MCF 10A (cell line): ENCODE results near the gene E2F8. TPM values are rescaled to one million over a fixed set of nuclear protein-coding genes. Genes with fewer than 3 reads are reported as not detected.

ENCODE experiments used
- BruUV-seq: library from RNA; stranded (reverse); fragments of 400-500 nt; replicated peaks from 2 replicates; lab custom pipeline; 2021; lab: Mats Ljungman, UMichigan
- CTCF ChIA-PET: fragments of 300-600 bp; sonication (Branson Sonifier 250); formaldehyde crosslinking; extraction: SDS; loops from one replicate; lab custom pipeline; 2021; ENCODE audit warnings: antibody characterized with exemption, inconsistent platforms; lab: Yijun Ruan, JAX
- POLR2A ChIA-PET: fragments of 300-600, 350-650 bp; sonication (Branson Sonifier 250); formaldehyde crosslinking; extraction: SDS; loops from one replicate; lab custom pipeline; 2020; ENCODE audit warnings: antibody characterized with exemption, inconsistent platforms; lab: Yijun Ruan, JAX
- DNase-seq: peaks from one replicate; pipeline ENCODE4 v3.0.0-alpha.2; 2018; ENCODE audit not compliant: unreplicated experiment
- H3K27ac Mint-ChIP-seq: one replicate; pipeline ENCODE4 v1.8.0; 2022; ENCODE audit warnings: mild to moderate bottlenecking, low read depth, mixed read lengths; ENCODE audit not compliant: unreplicated experiment
- H3K27me3 Mint-ChIP-seq: one replicate; pipeline ENCODE4 v1.8.0; 2022; ENCODE audit warnings: mixed read lengths; ENCODE audit not compliant: insufficient read depth, unreplicated experiment
- H3K36me3 Mint-ChIP-seq: one replicate; pipeline ENCODE4 v1.8.0; 2022; ENCODE audit warnings: mild to moderate bottlenecking, moderate library complexity, mixed read lengths; ENCODE audit not compliant: insufficient read depth, unreplicated experiment
- H3K4me1 Mint-ChIP-seq: one replicate; pipeline ENCODE4 v1.8.0; 2022; ENCODE audit warnings: mixed read lengths; ENCODE audit not compliant: insufficient read depth, unreplicated experiment
- H3K4me3 Mint-ChIP-seq: one replicate; pipeline ENCODE4 v1.8.0; 2022; ENCODE audit warnings: mild to moderate bottlenecking, moderate library complexity, mixed read lengths; ENCODE audit not compliant: unreplicated experiment
- H3K9me3 Mint-ChIP-seq: one replicate; pipeline ENCODE4 v1.8.0; 2022; ENCODE audit warnings: mixed read lengths; ENCODE audit not compliant: unreplicated experiment
- intact Hi-C: fragments of 100-400 bp; cut with micrococcal nuclease; formaldehyde crosslinking; loops from 2 replicates; pipeline ENCODE4 v1.14.1; 2022
- total RNA-seq: library from RNA; stranded (reverse); gene quantifications from 2 replicates; pipeline ENCODE4 v1.2.3, GENCODE V29; 2022
- TF ChIP-seq, protein P1 (sequence below): fragments of 200-600 bp; IDR thresholded peaks from one replicate; pipeline ENCODE4 v1.8.0; 2022; ENCODE audit warnings: antibody characterized with exemption, mild to moderate bottlenecking; ENCODE audit not compliant: unreplicated experiment

The E2F8 gene
- total RNA-seq, 1 experiment from 2014 or later: 1.2 TPM

DNA sequence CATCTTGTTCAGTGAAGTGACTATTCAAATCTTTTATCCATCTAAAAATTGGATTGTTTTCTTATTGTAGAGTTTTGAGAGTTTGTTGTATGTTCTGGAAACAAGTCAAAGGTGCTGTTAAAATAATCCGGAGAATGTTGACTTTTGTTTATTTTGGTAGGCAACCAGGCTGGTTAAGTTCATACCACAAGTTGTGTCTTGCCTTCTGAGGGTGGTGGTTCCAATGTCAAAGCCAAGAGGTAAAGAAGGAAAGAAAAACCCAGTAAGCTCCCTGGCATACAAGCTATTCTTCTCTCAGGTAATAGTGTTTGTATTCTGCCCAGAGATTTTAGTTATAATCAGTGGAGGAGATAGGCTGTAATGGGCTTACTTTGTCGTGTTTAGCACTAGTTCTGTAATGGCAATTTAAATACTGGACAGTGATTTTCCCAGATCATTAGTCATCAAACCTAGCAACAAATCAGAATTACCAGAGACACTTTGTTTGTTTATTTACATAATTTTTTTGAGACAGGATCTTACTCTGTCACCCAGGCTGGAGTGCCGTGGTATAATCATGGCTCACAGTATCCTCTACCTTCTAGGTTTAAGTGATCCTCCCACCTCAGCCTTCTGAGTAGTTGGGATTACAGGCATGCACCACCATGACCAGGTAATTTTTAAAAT is 23.9 kb downstream of the E2F8 start:
- Mint-ChIP-seq H3K4me1 (peaks cover 14% of the 10 kb centered on the region), H3K36me3 (no peaks in the 10 kb centered on the region), H3K27me3 (peaks cover 31% of the 10 kb centered on the region), H3K4me3 (no peak overlapping the region), H3K27ac (peak overlapping the region; percentile 42), H3K9me3 (no peaks in the 10 kb centered on the region)
- POLR2A ChIA-PET: interaction anchor here (1.9 kb wide), 1 partner anchor 10 kb away, joined by 4 read pairs; no protein-coding TSS in a partner anchor
- TF ChIP-seq, protein P1, sequence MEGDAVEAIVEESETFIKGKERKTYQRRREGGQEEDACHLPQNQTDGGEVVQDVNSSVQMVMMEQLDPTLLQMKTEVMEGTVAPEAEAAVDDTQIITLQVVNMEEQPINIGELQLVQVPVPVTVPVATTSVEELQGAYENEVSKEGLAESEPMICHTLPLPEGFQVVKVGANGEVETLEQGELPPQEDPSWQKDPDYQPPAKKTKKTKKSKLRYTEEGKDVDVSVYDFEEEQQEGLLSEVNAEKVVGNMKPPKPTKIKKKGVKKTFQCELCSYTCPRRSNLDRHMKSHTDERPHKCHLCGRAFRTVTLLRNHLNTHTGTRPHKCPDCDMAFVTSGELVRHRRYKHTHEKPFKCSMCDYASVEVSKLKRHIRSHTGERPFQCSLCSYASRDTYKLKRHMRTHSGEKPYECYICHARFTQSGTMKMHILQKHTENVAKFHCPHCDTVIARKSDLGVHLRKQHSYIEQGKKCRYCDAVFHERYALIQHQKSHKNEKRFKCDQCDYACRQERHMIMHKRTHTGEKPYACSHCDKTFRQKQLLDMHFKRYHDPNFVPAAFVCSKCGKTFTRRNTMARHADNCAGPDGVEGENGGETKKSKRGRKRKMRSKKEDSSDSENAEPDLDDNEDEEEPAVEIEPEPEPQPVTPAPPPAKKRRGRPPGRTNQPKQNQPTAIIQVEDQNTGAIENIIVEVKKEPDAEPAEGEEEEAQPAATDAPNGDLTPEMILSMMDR: no peak
- intact Hi-C loops: loop anchor here (2.0 kb wide), 1 partner anchor 24 kb away; the partner anchor contains the start of gene E2F8
- peak; percentile 73 for DNase-seq
- BruUV-seq: no TSS peak
- CTCF ChIA-PET: interaction anchor here (0.9 to 2.1 kb wide), 3 partner anchors 139 to 527 kb away, joined by 3 to 8 read pairs (median 4); no protein-coding TSS in a partner anchor

DNA sequence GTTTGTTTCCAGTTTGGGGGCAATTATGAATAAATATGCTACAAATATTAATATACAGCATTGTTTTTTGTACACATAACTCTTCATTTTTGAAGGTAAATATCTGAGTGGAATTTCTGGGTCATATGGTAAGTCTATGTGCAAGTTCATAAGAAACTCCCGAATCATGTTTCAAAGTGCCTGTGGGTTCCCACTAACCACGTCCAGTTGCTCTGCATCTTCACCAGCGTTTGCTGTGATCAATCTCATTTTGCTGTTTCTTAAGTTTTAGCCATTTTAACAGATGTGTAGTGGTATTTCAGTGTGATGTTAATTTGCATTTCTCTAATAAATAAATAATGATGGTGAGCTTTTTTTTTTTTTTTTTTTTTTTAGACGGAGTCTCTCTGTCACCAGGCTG is 24.7 kb downstream of the E2F8 start:
- no peaks in the 10 kb centered on the region for H3K9me3 Mint-ChIP-seq
- TF ChIP-seq, protein P1: no peak
- no peak overlapping the region for H3K27ac Mint-ChIP-seq
- peaks cover 36% of the 10 kb centered on the region for H3K27me3 Mint-ChIP-seq
- no peak overlapping the region for H3K4me3 Mint-ChIP-seq
- no peak for DNase-seq
- POLR2A ChIA-PET: no interaction called here
- no TSS peak for BruUV-seq
- CTCF ChIA-PET: interaction anchor here (1.0 to 2.1 kb wide), 2 partner anchors 36 to 138 kb away, joined by 3 to 8 read pairs; no protein-coding TSS in a partner anchor
- intact Hi-C loops: loop anchor here (2.0 kb wide), 1 partner anchor 25 kb away; the partner anchor contains the start of gene E2F8
- H3K36me3 Mint-ChIP-seq: no peaks in the 10 kb centered on the region
- H3K4me1 Mint-ChIP-seq: peaks cover 14% of the 10 kb centered on the region

DNA sequence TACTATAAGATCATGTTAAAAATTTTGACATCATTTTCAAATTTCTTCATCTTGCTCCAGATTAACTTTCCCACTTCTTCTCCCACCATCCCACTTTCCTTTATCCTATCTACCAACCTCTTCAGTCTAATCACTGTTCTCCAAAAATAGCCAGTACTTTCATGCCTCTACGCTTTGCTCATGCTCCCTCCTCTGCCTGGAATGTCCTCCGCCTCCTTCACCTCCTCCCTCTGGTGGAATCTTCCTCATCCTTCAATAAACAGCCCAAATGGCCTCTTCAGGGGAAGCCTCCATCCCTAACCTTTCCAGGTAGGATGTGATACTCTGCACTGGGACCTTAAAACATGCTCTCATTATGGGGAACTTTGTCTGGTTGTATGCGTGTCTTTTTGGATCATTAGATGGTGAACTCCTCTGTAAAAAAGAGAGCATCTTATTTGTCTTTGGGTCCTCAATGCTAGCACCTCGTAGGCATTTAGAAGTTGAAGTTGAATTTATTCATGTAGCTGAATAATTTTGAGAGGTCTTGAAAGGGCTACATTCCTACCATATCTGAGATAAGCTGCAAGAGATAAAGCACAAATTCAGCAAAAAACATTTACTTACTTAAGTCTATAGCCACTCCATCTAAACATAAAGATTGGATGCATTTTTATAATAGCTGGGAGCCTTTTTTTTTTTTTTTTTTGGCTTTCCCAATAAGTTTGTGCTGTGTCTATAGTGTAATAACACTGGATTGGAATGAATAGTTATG is 31.0 kb downstream of the E2F8 start:
- Mint-ChIP-seq H3K27ac (no peak overlapping the region), H3K27me3 (peaks cover 89% of the 10 kb centered on the region), H3K4me3 (no peak overlapping the region), H3K36me3 (no peaks in the 10 kb centered on the region), H3K4me1 (peaks cover 7% of the 10 kb centered on the region), H3K9me3 (no peaks in the 10 kb centered on the region)
- TF ChIP-seq, protein P1: no peak
- ChIA-PET POLR2A (interaction anchor here (0.6 to 0.9 kb wide), 2 partner anchors 31 to 391 kb away, joined by 3 read pairs; no protein-coding TSS in a partner anchor), CTCF (interaction anchor here (0.6 kb wide), 2 partner anchors 138 to 728 kb away, joined by 3 to 5 read pairs; no protein-coding TSS in a partner anchor)
- intact Hi-C loops: no loop called here
- BruUV-seq: no TSS peak
- no peak for DNase-seq
